ENCODE results near the gene DEFB113. TPM values are rescaled to one million over a fixed set of nuclear protein-coding genes. Genes with fewer than 3 reads are reported as not detected.
"Not testable (repeated sequence)": the region's sequence is repeated elsewhere in the genome, so short reads cannot be mapped to it uniquely, and the experiment has no call there.

DEFB113 gene
- total RNA-seq, 2 experiments from 2014 or later, result not detected

GRCh38 chr6:49964064-49964463, 5.4 kb downstream of the DEFB113 start, which contains the start of gene DEFB114:
Gene DEFB114, minus strand, starts transcription at chr6:49964164. Its CDS starts 59 bp downstream, at chr6:49964105.
- intact Hi-C loops (cut with micrococcal nuclease), result no loop called here
- Mint-ChIP-seq H3K27me3 (no peaks in the 10 kb centered on the region), H3K4me3 (no peak within 1 kb of the TSS), H3K9me3 (peaks cover under 1% of the 10 kb centered on the region), H3K27ac (no peak within 1 kb of the TSS), H3K36me3 (no peaks in the 10 kb centered on the region), H3K4me1 (ENCODE audit: low read depth) (no peaks in the 10 kb centered on the region)
- ChIA-PET POLR2A (no interaction called here), CTCF (no interaction called here)
- no peak for DNase-seq

GRCh38 chr6:49958180-49958579, 11.2 kb downstream of the DEFB113 start:
- intact Hi-C loops (cut with micrococcal nuclease), result no loop called here
- no peaks in the 10 kb centered on the region for H3K36me3 Mint-ChIP-seq
- no peak overlapping the region for H3K4me3 Mint-ChIP-seq
- DNase-seq, result no peak
- no peaks in the 10 kb centered on the region for H3K4me1 Mint-ChIP-seq (ENCODE audit: low read depth)
- peaks cover 10% of the 10 kb centered on the region for H3K9me3 Mint-ChIP-seq
- no peaks in the 10 kb centered on the region for H3K27me3 Mint-ChIP-seq
- H3K27ac Mint-ChIP-seq, result no peak overlapping the region
- ChIA-PET CTCF (no interaction called here), POLR2A (no interaction called here)

- peaks cover 10% of the 10 kb centered on the region for H3K9me3 Mint-ChIP-seq
- POLR2A ChIA-PET, result no interaction called here
Observed at GRCh38 chr6:49955847-49956246, 13.6 kb downstream of the DEFB113 start.

GRCh38 chr6:49951926-49952325, 17.5 kb downstream of the DEFB113 start:
- no peak for DNase-seq
- CTCF ChIA-PET, result no interaction called here
- intact Hi-C loops (cut with micrococcal nuclease), result no loop called here

More at GRCh38 chr6:49955847-49956246, 13.6 kb downstream of the DEFB113 start:
- no peak overlapping the region for H3K4me3 Mint-ChIP-seq
- H3K4me1 Mint-ChIP-seq (ENCODE audit: low read depth), result no peaks in the 10 kb centered on the region
- intact Hi-C loops (cut with micrococcal nuclease), result no loop called here
- no peaks in the 10 kb centered on the region for H3K27me3 Mint-ChIP-seq
- no peaks in the 10 kb centered on the region for H3K36me3 Mint-ChIP-seq
- CTCF ChIA-PET, result no interaction called here
- DNase-seq, result no peak
- H3K27ac Mint-ChIP-seq, result no peak overlapping the region

GRCh38 chr6:49950415-49950751, 19.0 kb downstream of the DEFB113 start:
- Mint-ChIP-seq H3K36me3 (no peaks in the 10 kb centered on the region), H3K27ac (no peak overlapping the region), H3K4me3 (no peak overlapping the region), H3K9me3 (peaks cover 2% of the 10 kb centered on the region), H3K4me1 (ENCODE audit: low read depth) (no peaks in the 10 kb centered on the region), H3K27me3 (no peaks in the 10 kb centered on the region)
- POLR2A ChIA-PET, result no interaction called here
- intact Hi-C loops (cut with micrococcal nuclease), result no loop called here
- CTCF ChIA-PET, result no interaction called here
- DNase-seq, result no peak

More at GRCh38 chr6:49951926-49952325, 17.5 kb downstream of the DEFB113 start:
- H3K4me1 Mint-ChIP-seq (ENCODE audit: low read depth), result no peaks in the 10 kb centered on the region
- H3K4me3 Mint-ChIP-seq, result no peak overlapping the region
- POLR2A ChIA-PET, result no interaction called here
- peaks cover 2% of the 10 kb centered on the region for H3K9me3 Mint-ChIP-seq
- H3K36me3 Mint-ChIP-seq, result no peaks in the 10 kb centered on the region
- no peaks in the 10 kb centered on the region for H3K27me3 Mint-ChIP-seq
- H3K27ac Mint-ChIP-seq, result no peak overlapping the region

- Mint-ChIP-seq H3K4me1 (ENCODE audit: low read depth) (no peaks in the 10 kb centered on the region), H3K27ac (no peak overlapping the region), H3K4me3 (no peak overlapping the region), H3K27me3 (no peaks in the 10 kb centered on the region), H3K36me3 (no peaks in the 10 kb centered on the region), H3K9me3 (peaks cover 2% of the 10 kb centered on the region)
- ChIA-PET CTCF (no interaction called here), POLR2A (no interaction called here)
- DNase-seq, result no peak
- intact Hi-C loops (cut with micrococcal nuclease), result no loop called here
Observed at GRCh38 chr6:49949062-49949461, 20.4 kb downstream of the DEFB113 start.

GRCh38 chr6:49946835-49947234, 22.6 kb downstream of the DEFB113 start:
- ChIA-PET POLR2A (no interaction called here), CTCF (no interaction called here)
- intact Hi-C loops (cut with micrococcal nuclease), result no loop called here
- no peak overlapping the region for H3K27ac Mint-ChIP-seq
- no peaks in the 10 kb centered on the region for H3K27me3 Mint-ChIP-seq
- peaks cover 5% of the 10 kb centered on the region for H3K9me3 Mint-ChIP-seq
- H3K36me3 Mint-ChIP-seq, result no peaks in the 10 kb centered on the region
- no peaks in the 10 kb centered on the region for H3K4me1 Mint-ChIP-seq (ENCODE audit: low read depth)
- DNase-seq, result no peak
- no peak overlapping the region for H3K4me3 Mint-ChIP-seq

- CTCF ChIA-PET; H3K27ac Mint-ChIP-seq; POLR2A ChIA-PET; H3K9me3 Mint-ChIP-seq; H3K36me3 Mint-ChIP-seq; intact Hi-C loops (cut with micrococcal nuclease); H3K4me1 Mint-ChIP-seq (ENCODE audit: low read depth); H3K4me3 Mint-ChIP-seq; DNase-seq; H3K27me3 Mint-ChIP-seq: not testable (repeated sequence)
Observed at GRCh38 chr6:49944068-49944467, 25.4 kb downstream of the DEFB113 start.

GRCh38 chr6:49939993-49940498, 29.4 kb downstream of the DEFB113 start:
- DNase-seq, result no peak
- no peaks in the 10 kb centered on the region for H3K27me3 Mint-ChIP-seq
- intact Hi-C loops (cut with micrococcal nuclease), result no loop called here
- no peak overlapping the region for H3K4me3 Mint-ChIP-seq
- H3K36me3 Mint-ChIP-seq, result no peaks in the 10 kb centered on the region
- H3K27ac Mint-ChIP-seq, result no peak overlapping the region
- H3K9me3 Mint-ChIP-seq, result peaks cover 2% of the 10 kb centered on the region
- CTCF ChIA-PET, result no interaction called here
- no peaks in the 10 kb centered on the region for H3K4me1 Mint-ChIP-seq (ENCODE audit: low read depth)
- POLR2A ChIA-PET, result no interaction called here

GRCh38 chr6:49937811-49938210, 31.6 kb downstream of the DEFB113 start:
- ChIA-PET CTCF (no interaction called here), POLR2A (no interaction called here)
- H3K27me3 Mint-ChIP-seq, result no peaks in the 10 kb centered on the region
- no peaks in the 10 kb centered on the region for H3K36me3 Mint-ChIP-seq
- intact Hi-C loops (cut with micrococcal nuclease), result no loop called here
- no peak overlapping the region for H3K4me3 Mint-ChIP-seq
- H3K4me1 Mint-ChIP-seq (ENCODE audit: low read depth), result no peaks in the 10 kb centered on the region
- no peak for DNase-seq
- no peak overlapping the region for H3K27ac Mint-ChIP-seq
- no peaks in the 10 kb centered on the region for H3K9me3 Mint-ChIP-seq

- POLR2A ChIA-PET, result no interaction called here
- no peaks in the 10 kb centered on the region for H3K27me3 Mint-ChIP-seq
- H3K27ac Mint-ChIP-seq, result no peak overlapping the region
- H3K9me3 Mint-ChIP-seq, result no peaks in the 10 kb centered on the region
- intact Hi-C loops (cut with micrococcal nuclease), result no loop called here
- H3K4me3 Mint-ChIP-seq, result no peak overlapping the region
- CTCF ChIA-PET, result no interaction called here
- no peak for DNase-seq
- no peaks in the 10 kb centered on the region for H3K36me3 Mint-ChIP-seq
- H3K4me1 Mint-ChIP-seq (ENCODE audit: low read depth), result no peaks in the 10 kb centered on the region
Observed at GRCh38 chr6:49937017-49937416, 32.4 kb downstream of the DEFB113 start.

GRCh38 chr6:49935387-49935786, 34.0 kb downstream of the DEFB113 start:
- H3K27ac Mint-ChIP-seq, result no peak overlapping the region
- no peak overlapping the region for H3K4me3 Mint-ChIP-seq
- H3K36me3 Mint-ChIP-seq, result no peaks in the 10 kb centered on the region
- ChIA-PET CTCF (no interaction called here), POLR2A (no interaction called here)
- no peaks in the 10 kb centered on the region for H3K27me3 Mint-ChIP-seq
- intact Hi-C loops (cut with micrococcal nuclease), result no loop called here
- peaks cover 2% of the 10 kb centered on the region for H3K9me3 Mint-ChIP-seq
- DNase-seq, result no peak
- H3K4me1 Mint-ChIP-seq (ENCODE audit: low read depth), result no peaks in the 10 kb centered on the region

GRCh38 chr6:49934770-49935169, 34.7 kb downstream of the DEFB113 start:
- DNase-seq, result no peak
- no peaks in the 10 kb centered on the region for H3K27me3 Mint-ChIP-seq
- no peak overlapping the region for H3K4me3 Mint-ChIP-seq
- intact Hi-C loops (cut with micrococcal nuclease), result no loop called here
- ChIA-PET POLR2A (no interaction called here), CTCF (no interaction called here)
- H3K27ac Mint-ChIP-seq, result no peak overlapping the region
- H3K9me3 Mint-ChIP-seq, result peaks cover 2% of the 10 kb centered on the region
- H3K36me3 Mint-ChIP-seq, result no peaks in the 10 kb centered on the region
- no peaks in the 10 kb centered on the region for H3K4me1 Mint-ChIP-seq (ENCODE audit: low read depth)

GRCh38 chr6:49933526-49933925, 35.9 kb downstream of the DEFB113 start:
- DNase-seq, result no peak
- H3K4me3 Mint-ChIP-seq, result no peak overlapping the region
- no peak overlapping the region for H3K27ac Mint-ChIP-seq
- no peaks in the 10 kb centered on the region for H3K4me1 Mint-ChIP-seq (ENCODE audit: low read depth)
- H3K36me3 Mint-ChIP-seq, result no peaks in the 10 kb centered on the region
- intact Hi-C loops (cut with micrococcal nuclease), result no loop called here
- peaks cover 2% of the 10 kb centered on the region for H3K9me3 Mint-ChIP-seq
- CTCF ChIA-PET, result no interaction called here
- H3K27me3 Mint-ChIP-seq, result no peaks in the 10 kb centered on the region
- POLR2A ChIA-PET, result no interaction called here

Data from activated CD4-positive, alpha-beta memory T cell treated with anti-CD3 and anti-CD28 coated beads for 36 hours (primary cell).